IPS-15b (cell line): Measurements from ENCODE around the gene CCDC174.
"Not testable (repeated sequence)": the region's sequence is repeated elsewhere in the genome, so short reads cannot be mapped to it uniquely, and the experiment has no call there.

Experiments
- H3K27me3 ChIP-seq: one replicate; pipeline ENCODE4 v1.6.1; 2013; ENCODE audit warnings: low read length; ENCODE audit not compliant: control insufficient read depth, insufficient read depth
- H3K36me3 ChIP-seq: one replicate; pipeline ENCODE4 v1.6.1; 2013; ENCODE audit warnings: low read length; ENCODE audit not compliant: control insufficient read depth, insufficient read depth
- H3K4me1 ChIP-seq: one replicate; pipeline ENCODE4 v1.6.1; 2013; ENCODE audit warnings: mild to moderate bottlenecking, low read length; ENCODE audit not compliant: control insufficient read depth, insufficient read depth
- H3K4me3 ChIP-seq: one replicate; pipeline ENCODE4 v1.5.1; 2013; ENCODE audit warnings: low read depth, low read length
- H3K9ac ChIP-seq: one replicate; pipeline ENCODE4 v1.6.1; 2013; ENCODE audit warnings: low read depth, mild to moderate bottlenecking, low read length
- H3K9me3 ChIP-seq: one replicate; pipeline ENCODE4 v1.6.1; 2013; ENCODE audit warnings: mild to moderate bottlenecking, low read length; ENCODE audit not compliant: control insufficient read depth, insufficient read depth

The CCDC174 gene

DNA sequence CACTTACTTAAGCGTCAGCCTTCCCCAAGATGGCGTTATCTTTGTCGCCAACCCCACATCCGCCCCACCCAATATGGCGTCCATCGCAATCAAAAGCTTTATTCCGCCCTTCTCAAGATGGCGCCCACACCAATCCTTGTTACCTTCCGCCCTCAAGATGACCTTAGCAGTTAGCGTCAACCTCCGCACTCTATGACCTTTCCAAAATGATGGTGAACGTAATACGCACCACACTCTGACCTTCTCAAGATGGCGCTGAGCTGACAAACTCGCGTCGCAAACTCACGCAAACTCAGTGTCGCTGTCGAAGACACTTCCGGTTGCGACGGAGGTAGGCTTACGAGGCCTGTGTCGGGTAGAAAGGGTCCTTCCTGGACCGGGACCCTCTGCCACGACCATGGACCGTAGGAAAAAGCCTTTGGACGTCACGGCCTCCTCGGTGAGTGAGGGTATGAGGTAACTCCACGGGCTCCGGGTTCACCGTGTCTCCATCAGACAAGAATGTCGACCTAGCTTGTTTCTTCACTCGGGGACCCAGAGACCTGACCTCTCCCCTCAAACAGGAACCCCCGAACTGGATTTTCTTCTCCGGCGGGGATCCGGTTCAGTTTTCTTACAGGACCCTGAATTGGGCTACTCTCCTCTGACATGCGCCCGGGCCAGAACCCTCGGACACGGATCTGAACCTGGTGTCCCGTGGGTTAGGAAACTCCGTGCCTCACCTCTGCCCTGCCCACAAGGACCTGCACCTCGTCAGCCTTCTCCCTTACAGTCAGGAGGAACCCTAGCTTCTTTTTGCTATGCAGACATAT lies at the start of gene CCDC174:
CCDC174 (plus strand) TSS at position 323 of the 812 bp plus-strand sequence; CDS start at position 398, 75 bp downstream.
- Histone ChIP-seq H3K9me3 (no peaks in the 10 kb centered on the region), H3K4me1 (no peaks in the 10 kb centered on the region), H3K4me3 (peak within 1 kb of the TSS; percentile 92), H3K9ac (peak within 1 kb of the TSS; percentile 97), H3K36me3 (no peaks in the 10 kb centered on the region), H3K27me3 (no peaks in the 10 kb centered on the region)

DNA sequence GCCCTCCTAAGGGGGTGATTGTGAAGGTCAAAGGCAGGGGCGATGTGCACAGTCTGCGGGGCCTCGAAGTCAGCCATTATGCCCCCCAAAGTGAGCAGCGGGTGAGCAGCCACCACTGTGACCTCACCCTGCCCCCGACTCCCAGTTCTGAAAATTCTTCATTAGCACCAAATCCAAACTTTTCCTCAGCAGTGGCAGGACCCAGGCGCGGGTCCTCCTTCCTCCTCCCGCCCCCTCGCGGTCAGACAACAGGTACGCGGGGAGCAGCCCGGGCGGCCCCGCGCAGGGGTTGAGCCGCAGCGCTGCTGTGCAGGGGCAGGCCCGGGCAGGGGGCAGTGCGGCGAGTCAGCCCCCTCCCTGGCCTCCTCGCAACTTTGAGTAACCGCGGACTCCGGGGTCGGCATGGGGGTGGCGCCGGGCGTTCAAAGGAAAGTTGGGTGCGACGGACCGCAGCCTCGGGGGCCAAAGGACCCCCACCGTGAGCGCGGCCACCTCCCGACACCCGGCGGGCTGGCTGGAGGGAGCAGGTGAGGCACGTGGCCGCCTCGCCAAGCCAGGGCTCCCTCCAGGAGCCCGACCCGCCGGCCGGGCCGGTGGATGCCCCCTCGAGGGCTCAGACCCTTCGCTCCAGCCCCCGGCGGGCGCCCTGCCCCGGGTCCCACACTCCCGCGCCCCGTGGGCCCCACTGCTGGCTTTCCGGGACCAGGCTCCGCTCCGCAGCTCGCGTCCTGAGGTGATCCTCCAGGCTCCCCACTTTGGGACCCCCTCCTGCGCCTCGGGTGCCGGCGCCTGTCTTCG lies 49.4 kb upstream of the CCDC174 start:
- Histone ChIP-seq H3K27me3 (peaks cover 19% of the 10 kb centered on the region), H3K9ac (peak overlapping the region; percentile 30), H3K4me3 (peak overlapping the region; percentile 56)

DNA sequence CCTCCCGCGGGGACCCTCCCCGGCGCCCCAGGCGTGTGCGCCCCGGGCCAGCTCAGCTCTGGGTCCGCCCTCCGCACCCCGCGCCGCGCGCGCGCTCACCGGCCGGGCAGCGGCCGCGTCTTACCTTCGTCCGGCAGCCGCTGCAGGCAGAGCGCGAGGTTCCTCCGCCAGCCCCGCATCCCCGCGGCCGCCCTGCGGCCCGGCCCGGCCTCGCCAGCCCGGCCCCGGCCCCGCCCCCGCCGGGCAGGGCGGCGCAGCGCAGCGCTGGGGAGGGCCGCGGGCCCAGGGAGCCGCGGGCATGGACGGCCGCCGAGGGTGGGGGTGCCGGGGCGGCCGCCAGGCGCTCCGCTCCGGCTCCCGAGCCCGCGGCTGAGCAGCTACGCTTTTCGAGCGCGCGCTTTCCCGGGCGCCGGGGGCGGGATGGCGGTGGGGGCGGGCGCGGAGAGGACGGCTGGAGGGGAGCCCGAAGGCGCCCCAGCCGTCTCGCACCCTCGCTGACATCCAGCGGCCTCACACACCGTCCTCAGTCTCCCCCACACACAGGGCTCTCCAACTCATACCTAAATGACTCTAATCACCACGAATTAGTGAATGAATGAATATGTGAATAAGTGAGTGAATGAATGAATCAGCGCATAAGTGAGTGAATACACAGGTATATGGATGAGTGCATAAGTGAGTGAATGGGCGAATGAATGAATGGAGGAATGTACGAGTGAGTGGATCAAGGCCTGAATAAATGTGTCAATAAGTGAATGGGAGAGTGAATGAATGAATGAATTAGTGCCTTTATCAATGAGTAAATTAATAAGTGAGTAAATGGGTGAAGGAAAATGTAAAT lies 48.5 kb upstream of the CCDC174 start:
- Histone ChIP-seq H3K4me3 (peak overlapping the region; percentile 56), H3K27me3 (peaks cover 19% of the 10 kb centered on the region), H3K36me3 (no peaks in the 10 kb centered on the region), H3K4me1 (peaks cover 5% of the 10 kb centered on the region), H3K9ac (no peak overlapping the region), H3K9me3 (no peaks in the 10 kb centered on the region)

More for the DNA sequence above, 49.4 kb upstream of the CCDC174 start:
- no peaks in the 10 kb centered on the region for H3K36me3 ChIP-seq
- no peaks in the 10 kb centered on the region for H3K9me3 ChIP-seq
- peaks cover 5% of the 10 kb centered on the region for H3K4me1 ChIP-seq

DNA sequence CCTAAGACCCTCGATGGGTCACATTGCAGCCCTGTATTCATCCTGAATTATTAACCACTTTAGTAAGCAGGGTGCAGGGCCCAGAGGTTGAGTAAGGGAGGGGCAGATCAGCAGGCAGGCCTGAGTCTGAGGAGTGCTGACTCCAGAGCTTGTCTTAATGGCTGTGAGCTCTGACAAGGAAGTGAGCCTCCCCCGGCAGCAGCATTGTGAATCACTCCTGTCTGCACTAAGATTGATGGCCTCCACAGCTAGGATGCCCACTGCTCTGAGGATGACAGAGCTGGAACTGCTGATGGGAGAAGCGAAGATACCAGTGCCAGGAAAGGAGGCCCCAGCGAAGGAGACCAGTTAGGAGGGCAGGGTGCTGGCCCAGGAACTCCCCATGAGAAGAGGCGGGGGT lies 46.5 kb upstream of the CCDC174 start:
- peaks cover 19% of the 10 kb centered on the region for H3K27me3 ChIP-seq
- peaks cover 5% of the 10 kb centered on the region for H3K4me1 ChIP-seq
- H3K9me3 ChIP-seq: no peaks in the 10 kb centered on the region
- H3K36me3 ChIP-seq: no peaks in the 10 kb centered on the region
- H3K4me3 ChIP-seq: no peak overlapping the region
- H3K9ac ChIP-seq: no peak overlapping the region

DNA sequence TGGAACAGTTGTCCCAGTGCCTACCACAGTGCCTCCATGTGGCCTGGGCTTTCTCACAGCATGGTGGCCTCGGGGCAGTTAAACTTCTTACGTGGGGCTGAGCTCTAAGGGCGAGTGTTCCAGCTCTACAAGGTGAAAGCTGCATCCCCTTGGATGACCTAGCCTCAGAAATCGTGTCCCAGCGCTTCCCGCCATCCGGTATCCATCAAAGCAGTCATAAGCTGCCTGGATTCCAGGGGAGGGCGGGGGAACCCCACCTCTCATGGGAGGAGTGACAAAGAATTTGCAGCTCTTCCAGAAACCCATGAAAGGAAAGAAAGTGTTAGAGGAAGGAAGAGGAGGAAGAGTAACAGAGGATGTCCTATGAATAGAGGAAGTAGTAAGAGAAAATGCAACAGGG lies 45.8 kb upstream of the CCDC174 start:
- peaks cover 16% of the 10 kb centered on the region for H3K27me3 ChIP-seq
- no peak overlapping the region for H3K4me3 ChIP-seq
- peaks cover 5% of the 10 kb centered on the region for H3K4me1 ChIP-seq
- H3K9me3 ChIP-seq: no peaks in the 10 kb centered on the region
- no peak overlapping the region for H3K9ac ChIP-seq
- no peaks in the 10 kb centered on the region for H3K36me3 ChIP-seq

DNA sequence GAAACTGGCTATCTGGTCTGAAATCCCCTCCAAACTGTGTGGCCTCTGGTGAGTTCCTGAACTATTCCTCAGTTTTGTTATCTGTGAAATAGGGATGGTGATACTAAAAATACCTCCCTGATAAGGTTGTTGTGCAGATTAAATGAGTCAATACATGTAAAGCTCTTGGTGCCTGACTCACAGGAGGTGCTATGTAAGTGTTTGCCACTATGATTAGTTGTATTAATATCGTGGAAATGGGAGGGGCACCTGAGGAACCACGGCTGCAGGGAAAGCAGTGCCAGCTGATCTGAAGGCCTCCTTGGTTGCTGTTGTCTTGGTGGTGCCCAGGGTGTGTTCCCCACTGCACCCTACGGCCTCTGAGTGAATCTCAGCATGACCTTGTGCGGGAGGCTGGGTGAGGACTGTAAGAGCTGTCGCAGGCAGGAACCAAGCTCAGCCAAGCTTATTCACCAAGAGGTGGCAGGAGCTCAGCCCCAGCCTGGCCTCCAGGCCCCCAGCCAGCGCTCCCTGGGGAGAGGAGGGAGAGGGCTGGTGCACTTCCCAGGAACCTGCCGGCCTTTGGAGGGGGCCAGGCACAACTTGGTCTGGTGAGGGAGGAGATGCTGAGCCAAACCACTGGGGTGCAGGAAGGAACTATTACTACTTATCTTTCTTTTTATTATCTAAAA lies 44.8 kb upstream of the CCDC174 start:
- peaks cover under 1% of the 10 kb centered on the region for H3K4me1 ChIP-seq
- no peaks in the 10 kb centered on the region for H3K36me3 ChIP-seq
- no peaks in the 10 kb centered on the region for H3K9me3 ChIP-seq
- no peak overlapping the region for H3K9ac ChIP-seq
- peaks cover 10% of the 10 kb centered on the region for H3K27me3 ChIP-seq
- H3K4me3 ChIP-seq: no peak overlapping the region

DNA sequence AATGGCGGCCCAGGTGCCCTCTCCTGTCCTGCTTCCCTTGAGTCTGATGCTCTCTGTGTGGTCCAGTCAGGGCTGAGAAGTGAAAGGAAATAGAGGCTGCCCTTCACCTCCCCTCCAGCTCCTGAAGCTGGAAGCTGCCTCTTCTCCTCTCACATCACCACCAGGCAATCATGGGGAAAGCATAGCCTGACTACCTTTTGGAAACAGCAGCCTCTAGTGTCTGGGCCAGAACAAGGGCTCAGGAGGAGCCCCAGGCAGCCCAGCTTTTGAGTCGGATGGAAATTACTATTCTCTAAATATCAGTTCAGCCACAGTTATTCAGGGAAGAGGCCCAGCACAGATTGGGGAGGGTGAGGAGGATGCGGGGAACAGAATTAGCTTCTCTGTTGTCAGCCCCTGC lies 43.3 kb upstream of the CCDC174 start:
- Histone ChIP-seq H3K4me3 (no peak overlapping the region), H3K27me3 (peaks cover 9% of the 10 kb centered on the region), H3K9me3 (no peaks in the 10 kb centered on the region), H3K4me1 (no peaks in the 10 kb centered on the region), H3K9ac (no peak overlapping the region), H3K36me3 (no peaks in the 10 kb centered on the region)

DNA sequence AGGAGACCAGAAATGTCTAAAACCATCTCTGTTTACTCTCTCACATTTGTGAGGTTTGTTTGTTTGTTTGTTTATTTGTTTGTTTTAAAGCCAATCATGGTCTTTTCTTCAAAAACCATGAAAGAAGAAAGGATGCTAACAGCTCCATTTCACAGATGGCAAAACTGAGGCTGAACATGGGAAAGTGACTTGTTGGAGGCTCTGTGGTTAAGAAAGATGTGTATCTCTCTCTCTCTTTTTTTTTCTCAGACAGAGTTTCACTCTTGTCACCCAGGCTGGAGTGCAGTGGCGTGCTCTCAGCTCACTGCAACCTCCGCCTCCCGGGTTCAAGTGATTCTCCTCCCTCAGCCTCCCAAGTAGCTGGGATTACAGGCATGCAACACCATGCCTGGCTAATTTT lies 42.5 kb upstream of the CCDC174 start:
- not testable (repeated sequence) for H3K9ac ChIP-seq, H3K4me3 ChIP-seq, H3K4me1 ChIP-seq, H3K36me3 ChIP-seq, H3K9me3 ChIP-seq, H3K27me3 ChIP-seq

DNA sequence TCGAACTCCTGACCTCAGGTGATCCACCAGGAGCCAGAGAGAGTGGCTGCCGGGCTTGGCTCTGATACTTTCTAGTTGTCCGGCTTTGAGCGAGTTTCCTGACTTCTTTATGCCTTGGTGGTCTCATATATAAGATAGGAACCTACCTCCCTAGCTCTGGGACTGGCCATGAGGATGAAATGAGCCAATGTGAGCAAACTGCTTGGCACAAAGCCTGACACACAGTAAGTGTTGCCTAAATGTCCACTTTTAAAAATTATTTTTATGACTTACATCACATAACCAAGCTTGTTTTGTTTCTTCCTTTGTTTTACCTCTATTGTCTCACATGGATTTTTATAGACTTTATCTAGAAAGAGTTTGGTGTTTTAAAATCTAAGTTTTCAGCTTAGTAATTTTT lies 42.1 kb upstream of the CCDC174 start:
- H3K4me3 ChIP-seq: no peak overlapping the region
- H3K27me3 ChIP-seq: no peaks in the 10 kb centered on the region
- H3K9me3 ChIP-seq: no peaks in the 10 kb centered on the region
- H3K36me3 ChIP-seq: no peaks in the 10 kb centered on the region
- H3K4me1 ChIP-seq: no peaks in the 10 kb centered on the region
- H3K9ac ChIP-seq: no peak overlapping the region

DNA sequence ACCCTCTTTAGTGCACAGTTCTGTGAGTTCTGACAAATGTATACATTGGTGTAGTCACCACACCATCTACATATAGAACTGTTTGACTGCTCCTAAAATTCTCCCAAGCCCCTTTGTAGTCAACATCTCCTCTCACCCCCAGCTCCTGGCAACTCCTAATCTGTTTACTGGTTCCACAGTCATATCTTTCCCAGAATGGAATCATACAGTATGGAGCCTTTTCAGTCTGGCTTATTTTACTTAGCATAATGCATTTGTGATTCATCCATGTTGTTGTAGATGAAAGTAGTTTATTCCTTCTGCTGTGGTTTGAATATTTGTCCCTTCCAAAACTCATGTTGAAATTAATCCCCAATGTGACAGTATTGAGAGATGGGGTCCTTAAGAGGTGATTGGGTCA lies 41.6 kb upstream of the CCDC174 start:
- H3K9ac ChIP-seq: no peak overlapping the region
- no peak overlapping the region for H3K4me3 ChIP-seq
- no peaks in the 10 kb centered on the region for H3K27me3 ChIP-seq
- no peaks in the 10 kb centered on the region for H3K36me3 ChIP-seq
- no peaks in the 10 kb centered on the region for H3K4me1 ChIP-seq
- H3K9me3 ChIP-seq: no peaks in the 10 kb centered on the region

DNA sequence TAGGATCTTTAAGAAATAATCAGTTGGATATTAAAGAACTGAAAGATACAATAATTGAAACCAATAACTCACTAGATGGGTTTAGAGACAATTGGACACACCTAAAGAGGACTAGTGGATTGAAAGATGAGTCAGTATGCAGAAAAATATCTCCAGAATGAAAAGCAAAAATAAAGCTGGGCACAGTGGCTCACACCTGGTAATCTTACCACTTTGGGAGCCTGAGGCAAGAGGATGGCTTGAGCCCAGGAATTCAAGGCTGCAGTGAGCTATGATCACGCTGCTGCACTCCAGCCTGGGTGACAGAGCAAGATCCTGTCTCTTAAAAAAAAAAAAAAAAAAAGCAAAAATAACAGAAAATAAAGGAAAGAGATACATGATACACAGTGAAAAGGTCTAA lies 37.4 kb upstream of the CCDC174 start:
- H3K4me3 ChIP-seq: no peak overlapping the region
- H3K4me1 ChIP-seq: peaks cover 2% of the 10 kb centered on the region
- H3K36me3 ChIP-seq: no peaks in the 10 kb centered on the region
- no peak overlapping the region for H3K9ac ChIP-seq
- no peaks in the 10 kb centered on the region for H3K27me3 ChIP-seq
- H3K9me3 ChIP-seq: no peaks in the 10 kb centered on the region
